ACHN (cell line): ENCODE measurements around the gene SRGAP1.

Experiments used
- DNase-seq: peaks from one replicate; pipeline ENCODE4 v3.0.0-alpha.2; 2015
- in situ Hi-C: cut with HindIII; loops from 2 replicates; pipeline ENCODE4 v1.10.0; 2017; ENCODE audit warnings: low sequenced_read_pairs, low pct_ligation_motif_present, low pct_unique_long_range_greater_than_20kb

The SRGAP1 gene

GRCh38 chr12:63917477-63917862, 73.0 kb downstream of the SRGAP1 start:
- in situ Hi-C loops: no loop called here
- no peak for DNase-seq

DNA sequence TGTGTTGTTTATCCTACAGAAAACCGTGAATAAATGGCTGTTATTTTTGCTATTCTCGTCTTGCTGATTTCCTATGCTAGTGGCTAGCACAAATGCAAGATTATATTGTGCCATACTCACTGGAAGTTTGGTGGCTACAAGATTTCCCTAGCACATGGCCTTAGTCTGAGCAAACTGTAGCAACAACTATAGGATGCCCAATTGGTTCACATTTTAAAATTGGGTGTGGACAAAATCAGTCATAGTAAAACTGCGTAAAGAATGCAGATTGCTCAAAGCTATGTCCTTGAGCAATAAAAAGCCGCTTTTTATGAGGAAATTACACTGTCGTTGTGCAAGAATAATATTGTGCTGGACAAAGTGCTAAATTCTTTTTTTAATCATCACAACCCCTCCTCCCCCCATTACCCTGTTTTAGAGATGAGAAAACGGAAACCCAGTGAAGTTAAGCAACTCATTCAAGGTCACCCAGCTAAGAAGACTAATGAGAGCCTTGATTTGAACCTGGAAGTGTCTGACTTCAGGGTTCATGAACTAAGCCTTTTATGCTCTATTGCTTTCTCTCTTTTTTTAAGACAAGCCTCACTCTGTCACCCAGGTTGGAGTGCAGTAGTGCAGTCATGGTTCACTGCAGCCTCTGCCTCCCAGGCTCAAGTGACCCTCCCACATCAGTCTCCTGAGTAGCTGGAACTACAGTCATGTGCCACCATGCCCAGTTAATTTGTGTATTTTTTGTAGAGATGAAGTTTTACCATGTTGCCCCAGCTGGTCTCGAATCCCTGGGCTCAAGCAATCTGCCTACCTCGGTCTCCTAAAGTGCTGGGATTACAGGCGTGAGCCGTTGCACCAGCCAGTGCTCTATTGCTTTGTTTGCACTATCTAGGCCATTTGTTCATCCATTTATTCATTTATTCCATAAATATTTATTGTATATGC, 73.6 kb downstream of the SRGAP1 start:
- in situ Hi-C loops: no loop called here
- peak; percentile 98 for DNase-seq

- peak; percentile 69 for DNase-seq
- in situ Hi-C loops: no loop called here
These were observed 74.3 kb downstream of the SRGAP1 start for GRCh38 chr12:63918800-63919300.

- in situ Hi-C loops: no loop called here
- no peak for DNase-seq
These were observed 75.3 kb downstream of the SRGAP1 start for GRCh38 chr12:63919756-63920155.

DNA sequence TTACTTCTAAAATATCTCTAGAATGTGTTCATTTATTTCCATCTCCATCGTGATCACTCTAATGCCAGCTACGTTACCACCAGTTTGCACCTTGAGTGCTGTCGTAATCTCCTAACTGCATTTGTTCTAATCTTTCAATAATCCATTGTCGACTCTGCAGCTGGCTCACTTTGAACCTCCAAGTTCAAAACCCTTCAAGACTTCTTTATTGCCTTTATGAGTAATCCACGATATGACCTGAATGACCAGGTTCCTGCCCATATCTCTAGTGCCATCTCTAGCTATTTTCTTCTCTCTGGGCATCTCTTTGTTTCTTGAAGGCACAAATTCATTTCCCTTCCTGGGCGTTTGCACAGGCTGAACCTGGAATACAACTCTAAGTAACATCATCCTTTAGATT, 76.7 kb downstream of the SRGAP1 start:
- no peak for DNase-seq
- in situ Hi-C loops: no loop called here

GRCh38 chr12:63922474-63922873, 78.0 kb downstream of the SRGAP1 start:
- DNase-seq: peak; percentile 60
- in situ Hi-C loops: no loop called here

DNA sequence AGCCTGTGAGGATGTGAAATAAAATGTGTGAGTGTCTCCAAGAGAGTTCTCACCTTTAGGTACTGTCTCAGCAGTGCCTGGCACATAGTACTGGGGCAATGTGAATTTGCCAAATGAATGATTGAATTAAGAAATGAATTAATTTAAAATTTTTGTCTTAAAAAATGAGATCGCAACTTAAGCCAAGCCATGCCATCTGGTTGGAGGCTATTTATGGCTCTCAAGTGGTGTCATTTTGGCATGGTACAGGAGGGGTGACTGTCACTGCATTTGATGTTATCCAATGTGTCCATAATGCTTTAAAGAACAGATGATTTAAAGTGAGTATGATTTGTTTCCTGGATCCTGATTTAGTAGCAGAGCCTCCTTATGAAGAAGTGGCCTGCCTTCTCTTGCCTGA, 80.3 kb downstream of the SRGAP1 start:
- in situ Hi-C loops: no loop called here
- no peak for DNase-seq

DNA sequence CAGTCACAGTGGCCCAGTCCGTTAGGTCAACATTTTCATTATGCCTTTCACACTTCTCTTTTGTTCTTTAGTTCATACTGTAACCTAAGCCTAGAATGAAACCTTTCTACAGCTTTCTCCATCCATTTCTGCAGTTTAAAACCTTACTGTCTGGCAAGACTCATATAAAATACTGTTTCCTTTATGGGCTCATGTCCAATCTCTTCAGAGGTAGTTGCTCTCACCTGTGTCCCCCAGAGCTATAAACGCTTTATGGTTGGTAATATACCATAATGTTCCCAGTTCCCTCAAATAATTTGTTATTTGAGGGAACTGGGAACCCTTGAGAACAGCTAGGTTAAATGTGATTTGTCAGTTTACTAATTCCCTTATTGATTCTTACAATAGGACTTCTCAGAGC, 83.0 kb downstream of the SRGAP1 start:
- in situ Hi-C loops: no loop called here
- DNase-seq: no peak

DNA sequence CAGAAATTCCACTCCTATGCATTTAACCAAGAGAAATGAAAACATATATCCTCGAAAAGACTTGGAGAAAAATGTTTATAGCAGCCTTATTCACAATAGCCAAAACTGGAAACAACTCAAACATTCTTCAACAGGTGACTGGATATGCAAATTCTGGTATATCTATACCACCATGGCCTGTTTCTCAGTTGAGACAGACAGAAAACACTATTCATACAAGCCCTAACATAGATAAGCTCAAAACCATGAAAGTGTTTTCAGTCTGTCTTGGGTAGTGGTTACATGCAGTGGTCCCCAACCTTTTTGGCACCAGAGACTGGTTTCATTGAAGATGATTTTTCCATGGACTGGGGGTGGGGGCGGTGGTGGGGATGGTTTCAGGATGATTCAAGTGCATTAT, 83.8 kb downstream of the SRGAP1 start:
- DNase-seq: no peak
- in situ Hi-C loops: no loop called here

GRCh38 chr12:63929426-63929825, 84.9 kb downstream of the SRGAP1 start:
- DNase-seq: no peak
- in situ Hi-C loops: no loop called here

DNA sequence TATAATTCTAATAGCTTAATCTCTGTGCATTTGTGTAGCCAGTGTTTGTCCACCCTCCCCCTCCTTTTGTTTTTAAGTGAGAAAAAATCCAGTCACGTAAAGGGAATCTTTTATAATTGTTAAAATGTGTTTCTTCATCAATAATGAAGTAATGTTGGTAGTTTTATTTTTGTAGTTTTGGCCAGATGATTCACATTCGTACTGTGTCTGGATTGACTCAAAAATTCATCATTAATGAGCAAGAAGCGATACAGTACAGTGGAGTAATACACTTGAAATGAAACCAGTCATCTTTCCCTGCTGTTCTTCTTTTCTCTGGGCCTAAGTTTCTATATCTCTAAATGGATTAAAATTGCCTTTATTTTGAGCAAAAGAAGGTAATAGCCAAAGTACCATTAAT, 86.5 kb downstream of the SRGAP1 start:
- in situ Hi-C loops: no loop called here
- DNase-seq: no peak

DNA sequence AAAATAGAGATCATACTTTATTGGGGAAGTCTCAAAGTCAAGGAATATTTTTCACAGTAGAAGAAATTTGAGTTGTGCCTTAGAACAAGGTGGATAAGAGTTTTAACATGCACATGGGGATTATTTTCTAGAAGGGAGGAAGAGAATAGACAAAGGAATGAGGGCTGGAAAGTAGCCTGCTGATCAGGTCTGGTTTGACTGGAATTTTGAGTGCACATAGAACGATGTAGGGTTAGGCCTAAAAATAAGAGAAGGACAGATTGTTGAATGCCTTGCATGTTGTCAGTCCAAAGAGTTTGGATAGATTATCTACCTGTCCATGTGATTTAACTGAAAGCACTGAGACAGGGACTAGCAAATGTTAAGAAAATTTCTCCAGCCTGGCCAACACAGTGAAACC, 87.2 kb downstream of the SRGAP1 start:
- DNase-seq: no peak

DNA sequence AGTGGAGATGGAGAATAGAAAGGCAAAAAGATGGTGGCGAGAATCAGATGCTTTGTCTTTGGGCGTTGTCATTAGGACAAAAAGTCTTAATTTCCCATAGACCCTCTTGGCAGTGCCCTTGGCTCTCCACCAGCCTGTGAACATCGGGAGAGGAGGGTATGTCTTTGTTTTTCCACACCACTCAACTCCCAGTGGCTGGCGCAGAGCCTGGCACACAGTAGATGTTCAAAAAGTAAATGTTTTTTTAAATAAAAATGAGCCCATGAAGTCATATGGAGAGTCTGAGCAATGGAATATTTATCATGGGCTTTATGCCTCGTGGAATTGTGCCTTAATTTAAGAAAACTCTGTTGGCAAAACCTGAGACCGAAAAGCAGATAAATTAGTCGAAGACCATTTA, 90.4 kb downstream of the SRGAP1 start:
- in situ Hi-C loops: no loop called here
- DNase-seq: no peak

More for the DNA sequence above, 87.2 kb downstream of the SRGAP1 start:
- in situ Hi-C loops: no loop called here

- in situ Hi-C loops: no loop called here
- no peak for DNase-seq
These were observed 90.9 kb downstream of the SRGAP1 start for GRCh38 chr12:63935361-63935760.

DNA sequence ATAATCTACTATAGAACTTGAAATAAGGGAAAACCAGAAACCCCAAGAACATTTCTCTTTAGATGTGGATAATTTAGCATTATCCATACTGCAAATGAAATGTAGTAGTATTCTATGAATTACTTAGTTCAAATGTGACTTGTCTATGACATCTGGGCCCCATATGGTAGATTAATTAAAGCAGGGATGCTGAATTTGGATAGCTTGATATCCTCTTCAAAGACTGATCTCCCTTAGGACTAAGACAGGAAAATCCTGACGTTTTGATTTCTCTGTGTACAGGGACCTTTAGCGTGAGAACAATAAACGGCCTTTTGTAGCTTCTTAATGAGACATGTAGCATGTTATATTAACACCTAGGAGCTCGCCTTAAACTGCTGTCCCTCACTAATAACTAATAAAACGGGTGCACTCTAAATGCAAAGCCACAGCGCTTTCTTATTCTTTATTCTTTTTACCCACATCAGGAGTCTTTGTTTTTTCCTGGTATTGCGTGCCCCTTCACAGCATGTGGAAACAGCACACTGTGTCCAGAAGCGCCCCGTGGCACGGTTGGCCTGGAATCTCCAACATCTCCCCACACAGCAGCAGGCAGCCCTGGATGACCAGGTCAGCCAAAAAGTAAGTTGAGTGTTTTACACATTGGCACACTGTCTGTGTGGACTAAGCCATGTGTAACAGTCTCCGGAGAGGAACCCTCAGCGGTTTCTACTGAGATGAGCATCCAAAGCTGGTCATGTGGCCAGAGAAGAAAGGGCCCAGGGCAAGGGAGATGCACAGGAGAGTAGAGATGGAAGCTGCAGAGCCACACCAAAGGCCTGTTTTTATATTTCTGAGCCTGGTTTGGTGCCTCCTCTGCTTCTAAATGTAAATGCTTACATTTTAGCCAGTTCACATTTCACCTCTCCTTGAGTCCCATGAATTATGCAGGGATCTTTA, 93.1 kb downstream of the SRGAP1 start:
- in situ Hi-C loops: no loop called here
- DNase-seq: no peak

DNA sequence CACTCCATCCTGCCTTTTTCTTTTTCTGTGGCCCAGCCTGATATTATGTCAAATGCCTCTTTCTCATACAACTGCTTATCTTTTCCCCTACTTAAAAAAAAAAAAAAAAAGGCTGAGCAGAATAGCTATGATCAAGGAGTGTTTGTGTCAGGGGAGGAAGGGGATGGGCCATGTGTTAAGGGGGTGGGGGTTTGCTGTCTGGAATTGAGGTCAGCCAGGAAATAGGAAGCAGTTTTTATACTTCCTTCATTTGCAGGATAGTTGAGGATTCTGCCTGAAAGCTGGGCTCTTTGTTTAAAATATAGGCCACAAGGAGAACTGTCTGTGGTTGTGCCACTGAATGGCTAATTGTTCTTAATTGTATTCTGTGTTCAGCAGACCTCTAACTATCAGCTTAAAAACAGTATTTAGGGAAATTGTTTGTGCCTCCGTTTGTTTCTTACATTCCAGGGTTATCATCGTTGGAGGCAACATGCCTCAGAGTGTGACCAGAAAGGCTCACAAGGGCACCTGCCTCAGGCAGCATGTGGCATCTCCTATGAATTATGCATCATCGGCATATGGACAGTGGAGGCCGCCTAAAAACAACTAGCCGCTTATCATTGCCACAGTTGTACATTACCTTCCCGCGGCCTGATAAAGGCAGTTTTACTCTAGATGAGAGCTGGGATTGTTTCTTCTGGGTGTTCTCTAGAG, 96.0 kb downstream of the SRGAP1 start:
- in situ Hi-C loops: no loop called here
- DNase-seq: no peak

- in situ Hi-C loops: no loop called here
- DNase-seq: no peak
These were observed 96.8 kb downstream of the SRGAP1 start for GRCh38 chr12:63941166-63941800.

DNA sequence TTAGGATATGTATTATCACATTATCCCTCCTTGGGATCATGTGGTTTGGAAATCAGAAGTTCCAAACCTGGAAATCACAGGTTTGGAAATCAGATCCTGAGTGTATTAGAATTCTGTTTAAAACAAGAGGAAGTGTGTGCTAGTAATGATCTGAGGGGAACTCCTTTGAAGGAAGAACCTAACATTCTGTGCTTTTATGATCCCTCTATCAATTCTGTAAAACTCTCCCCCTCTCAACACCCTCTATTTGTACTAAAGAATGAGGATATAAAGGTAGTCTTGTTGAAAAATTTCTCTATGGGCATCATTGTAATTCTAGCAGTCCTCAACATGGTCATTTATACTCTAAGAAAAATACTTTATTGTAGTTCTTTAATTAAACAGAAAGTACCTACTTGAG, 97.4 kb downstream of the SRGAP1 start:
- in situ Hi-C loops: no loop called here
- DNase-seq: no peak
